Measurements from ENCODE around the gene CNTNAP4. TPM values are rescaled to one million over a fixed set of nuclear protein-coding genes. Genes with fewer than 3 reads are reported as not detected.

The CNTNAP4 gene
- total RNA-seq, 1 experiment from 2014 or later, result not detected

DNA sequence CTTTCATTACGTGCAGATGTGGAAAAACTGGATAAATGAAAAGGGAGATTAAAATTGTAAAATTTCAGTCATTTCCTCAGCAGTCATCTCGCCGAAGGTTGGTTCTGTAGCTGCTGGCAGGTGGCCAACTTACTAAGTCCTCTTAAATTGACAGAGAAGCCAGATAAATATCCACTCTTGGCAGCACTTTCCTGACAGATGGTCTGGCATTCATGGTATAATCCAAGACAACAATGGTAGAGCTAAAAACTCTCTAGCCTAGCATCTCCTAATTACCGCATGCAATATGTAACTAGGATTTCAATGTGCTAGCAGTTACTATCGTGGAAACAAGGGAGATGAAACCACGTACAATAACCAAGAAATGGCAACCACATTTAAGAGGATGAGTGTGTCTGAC is 306.3 kb downstream of the CNTNAP4 start:
- Histone ChIP-seq H3K9me2 (ENCODE audit: insufficient read depth) (no peaks in the 10 kb centered on the region), H3K9ac (ENCODE audit: low read length) (no peak overlapping the region), H3K4me3 (replicated peaks in 1 of 2; ENCODE audit: low read depth in 1 of 2, low read length in 2 of 2) (no peak overlapping the region), H3K9me3 (ENCODE audit: control insufficient read depth in 1 of 2, insufficient read depth in 1 of 2, low read depth in 1 of 2, low read length in 2 of 2) (peaks cover 3 to 11% of the 10 kb centered on the region in 2 experiments; a peak in 2 of 4 replicates), H3K79me2 (ENCODE audit: insufficient read depth, low read length) (no peaks in the 10 kb centered on the region), H3K4me2 (ENCODE audit: low read length) (no peak overlapping the region), H2AFZ (ENCODE audit: low read depth, low read length, poor library complexity, severe bottlenecking) (no peak overlapping the region), H4K20me1 (ENCODE audit: insufficient read depth) (no peaks in the 10 kb centered on the region), H3K27ac (ENCODE audit: low read depth, low read length) (no peak overlapping the region), H3K36me3 (ENCODE audit: control insufficient read depth in 1 of 2, insufficient read depth in 2 of 2, low read length in 2 of 2) (no peaks in the 10 kb centered on the region; a peak in 1 of 4 replicates), H3K27me3 (ENCODE audit: insufficient read depth, low read length) (no peaks in the 10 kb centered on the region), H3K4me1 (ENCODE audit: control insufficient read depth in 1 of 2, insufficient read depth in 2 of 2, low read length in 2 of 2) (no peaks in the 10 kb centered on the region)
- TF ChIP-seq FOSL1 (IDR thresholded peaks at IDR 0.05; ENCODE audit: low read depth) (no peak), EZH2 (IDR thresholded peaks at IDR 0.05) (no peak), YY1 (IDR thresholded peaks at IDR 0.05; ENCODE audit: extremely low read depth, insufficient replicate concordance, low read depth, low read length) (no peak), SIN3A (IDR thresholded peaks at IDR 0.05; ENCODE audit: low read depth) (no peak), SP1 (IDR thresholded peaks at IDR 0.05; ENCODE audit: low read depth) (no peak), JUND (IDR thresholded peaks at IDR 0.05) (no peak), ELF1 (IDR thresholded peaks at IDR 0.05; ENCODE audit: borderline replicate concordance, low read depth) (no peak), ZNF274 (IDR thresholded peaks at IDR 0.05; ENCODE audit: low read depth, low read length) (no peak), EGR1 (IDR thresholded peaks at IDR 0.05; ENCODE audit: low read depth) (no peak), CEBPB (IDR thresholded peaks at IDR 0.05; ENCODE audit: low read depth) (no peak), ZBTB33 (IDR thresholded peaks at IDR 0.05; ENCODE audit: extremely low read depth, insufficient replicate concordance, low read length) (no peak), CBX3 (IDR thresholded peaks at IDR 0.05; ENCODE audit: low read depth) (no peak)
- TF ChIP-seq, protein P1, sequence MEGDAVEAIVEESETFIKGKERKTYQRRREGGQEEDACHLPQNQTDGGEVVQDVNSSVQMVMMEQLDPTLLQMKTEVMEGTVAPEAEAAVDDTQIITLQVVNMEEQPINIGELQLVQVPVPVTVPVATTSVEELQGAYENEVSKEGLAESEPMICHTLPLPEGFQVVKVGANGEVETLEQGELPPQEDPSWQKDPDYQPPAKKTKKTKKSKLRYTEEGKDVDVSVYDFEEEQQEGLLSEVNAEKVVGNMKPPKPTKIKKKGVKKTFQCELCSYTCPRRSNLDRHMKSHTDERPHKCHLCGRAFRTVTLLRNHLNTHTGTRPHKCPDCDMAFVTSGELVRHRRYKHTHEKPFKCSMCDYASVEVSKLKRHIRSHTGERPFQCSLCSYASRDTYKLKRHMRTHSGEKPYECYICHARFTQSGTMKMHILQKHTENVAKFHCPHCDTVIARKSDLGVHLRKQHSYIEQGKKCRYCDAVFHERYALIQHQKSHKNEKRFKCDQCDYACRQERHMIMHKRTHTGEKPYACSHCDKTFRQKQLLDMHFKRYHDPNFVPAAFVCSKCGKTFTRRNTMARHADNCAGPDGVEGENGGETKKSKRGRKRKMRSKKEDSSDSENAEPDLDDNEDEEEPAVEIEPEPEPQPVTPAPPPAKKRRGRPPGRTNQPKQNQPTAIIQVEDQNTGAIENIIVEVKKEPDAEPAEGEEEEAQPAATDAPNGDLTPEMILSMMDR (IDR thresholded peaks at IDR 0.05 in 2 of 3, conservative IDR thresholded peaks at IDR 0.05 in 1 of 3; ENCODE audit: borderline replicate concordance in 1 of 3, insufficient read depth in 1 of 3, low read depth in 2 of 3, low read length in 2 of 3), result no peak
- TF ChIP-seq, protein P2, sequence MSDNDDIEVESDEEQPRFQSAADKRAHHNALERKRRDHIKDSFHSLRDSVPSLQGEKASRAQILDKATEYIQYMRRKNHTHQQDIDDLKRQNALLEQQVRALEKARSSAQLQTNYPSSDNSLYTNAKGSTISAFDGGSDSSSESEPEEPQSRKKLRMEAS (IDR thresholded peaks at IDR 0.05), result no peak
- ChIA-PET POLR2A (no interaction called here), CTCF (no interaction called here), RAD21 (ENCODE audit: low non-redundant PET in 1 of 2, low total read pairs in 2 of 2, uncharacterized antibody in 2 of 2, unreplicated experiment in 2 of 2) (no interaction called here)
- no TSS peak for BruUV-seq (replicated peaks)
- ATAC-seq, result no peak
- intact Hi-C loops (cut with micrococcal nuclease), result no loop called here
- no peak for DNase-seq (ENCODE audit: low read depth, low spot score)

All from HCT116 (cell line).